Right kidney (tissue), 9 donors: ENCODE results near the gene ITPRIPL1.
"Not testable (repeated sequence)": the region's sequence is repeated elsewhere in the genome, so short reads cannot be mapped to it uniquely, and the experiment has no call there.

Experiments
- DNase-seq: peaks from one replicate; pipeline ENCODE4 v3.0.0-alpha.2; 2016
- long read RNA-seq, 8 donors: transcript quantifications; one replicate each; lab custom pipeline, GENCODE V29; 2026

The ITPRIPL1 gene
- long read RNA-seq, donor 1, full-length matches to known transcripts = 3 of 3 reads
- long read RNA-seq, donor 1, partial matches to known transcripts = 0 of 3 reads
- long read RNA-seq, donor 1, other reads (novel, unspliced or antisense) = 0 of 3 reads
- long read RNA-seq, donor 2, full-length matches to known transcripts = 4 of 4 reads
- long read RNA-seq, donor 2, partial matches to known transcripts = 0 of 4 reads
- long read RNA-seq, donor 2, other reads (novel, unspliced or antisense) = 0 of 4 reads
- long read RNA-seq, donor 3, full-length matches to known transcripts = 2 of 2 reads
- long read RNA-seq, donor 3, partial matches to known transcripts = 0 of 2 reads
- long read RNA-seq, donor 3, other reads (novel, unspliced or antisense) = 0 of 2 reads
- long read RNA-seq, donor 4, full-length matches to known transcripts = 7 of 7 reads
- long read RNA-seq, donor 4, partial matches to known transcripts = 0 of 7 reads
- long read RNA-seq, donor 4, other reads (novel, unspliced or antisense) = 0 of 7 reads
- long read RNA-seq, donor 5, full-length matches to known transcripts = 3 of 3 reads
- long read RNA-seq, donor 5, partial matches to known transcripts = 0 of 3 reads
- long read RNA-seq, donor 5, other reads (novel, unspliced or antisense) = 0 of 3 reads
- long read RNA-seq, donor 6, full-length matches to known transcripts = 4 of 4 reads
- long read RNA-seq, donor 6, partial matches to known transcripts = 0 of 4 reads
- long read RNA-seq, donor 6, other reads (novel, unspliced or antisense) = 0 of 4 reads
- long read RNA-seq, donor 7, full-length matches to known transcripts = 8 of 8 reads
- long read RNA-seq, donor 7, partial matches to known transcripts = 0 of 8 reads
- long read RNA-seq, donor 7, other reads (novel, unspliced or antisense) = 0 of 8 reads
- long read RNA-seq, donor 8, full-length matches to known transcripts = 3 of 3 reads
- long read RNA-seq, donor 8, partial matches to known transcripts = 0 of 3 reads
- long read RNA-seq, donor 8, other reads (novel, unspliced or antisense) = 0 of 3 reads

- peak; percentile 77 for DNase-seq
Observed at GRCh38 chr2:96325041-96325883, at the start of gene ITPRIPL1. TSS of gene ITPRIPL1 (plus strand) at chr2:96325317. CDS start at chr2:96325840, 523 bp downstream.

- no peak for DNase-seq
Observed at GRCh38 chr2:96276787-96277499, 48.2 kb upstream of the ITPRIPL1 start.

GRCh38 chr2:96287273-96287856, 37.8 kb upstream of the ITPRIPL1 start:
- no peak for DNase-seq

- no peak for DNase-seq
Observed at GRCh38 chr2:96291751-96292150, 33.4 kb upstream of the ITPRIPL1 start.

- DNase-seq = not testable (repeated sequence)
Observed at GRCh38 chr2:96294271-96294670, 30.8 kb upstream of the ITPRIPL1 start.

GRCh38 chr2:96296925-96297324, 28.2 kb upstream of the ITPRIPL1 start:
- no peak for DNase-seq

- no peak for DNase-seq
Observed at GRCh38 chr2:96301865-96302264, 23.3 kb upstream of the ITPRIPL1 start.

- no peak for DNase-seq
Observed at GRCh38 chr2:96304606-96305005, 20.5 kb upstream of the ITPRIPL1 start.

- peak; percentile 87 for DNase-seq
Observed at GRCh38 chr2:96305091-96305978, 19.8 kb upstream of the ITPRIPL1 start, which contains the start of gene SNRNP200. TSS of gene SNRNP200 (minus strand) at chr2:96305546. CDS start at chr2:96305437, 109 bp downstream.

GRCh38 chr2:96305979-96306308, 19.2 kb upstream of the ITPRIPL1 start:
- no peak for DNase-seq

- DNase-seq = no peak
Observed at GRCh38 chr2:96306370-96306769, 18.7 kb upstream of the ITPRIPL1 start.

- DNase-seq = no peak
Observed at GRCh38 chr2:96308248-96308647, 16.9 kb upstream of the ITPRIPL1 start.

- no peak for DNase-seq
Observed at GRCh38 chr2:96315005-96315399, 10.1 kb upstream of the ITPRIPL1 start.

GRCh38 chr2:96315400-96316071, 9.6 kb upstream of the ITPRIPL1 start:
- no peak for DNase-seq

GRCh38 chr2:96316999-96317398, 8.1 kb upstream of the ITPRIPL1 start:
- no peak for DNase-seq

- no peak for DNase-seq
Observed at GRCh38 chr2:96317584-96317997, 7.5 kb upstream of the ITPRIPL1 start.

- no peak for DNase-seq
Observed at GRCh38 chr2:96318723-96319122, 6.4 kb upstream of the ITPRIPL1 start.

GRCh38 chr2:96319396-96319795, 5.7 kb upstream of the ITPRIPL1 start:
- no peak for DNase-seq

- DNase-seq = no peak
Observed at GRCh38 chr2:96320326-96320725, 4.8 kb upstream of the ITPRIPL1 start.
